Parathyroid adenoma (tissue), 2 donors: Measurements from ENCODE around the gene KCNE4.

ENCODE experiments used
- H2AFZ ChIP-seq: fragments of 300-600 bp; sonication (generic); one replicate; pipeline ENCODE4 v1.7.0; 2017; ENCODE audit warnings: antibody characterized with exemption, mild to moderate bottlenecking
- H3K27ac ChIP-seq: fragments of 300-600 bp; sonication (generic); one replicate; pipeline ENCODE4 v1.7.0; 2017
- H3K27me3 ChIP-seq: fragments of 300-600 bp; sonication (generic); one replicate; pipeline ENCODE4 v1.7.0; 2017; ENCODE audit warnings: low read length; ENCODE audit not compliant: control insufficient read depth, insufficient read depth
- H3K36me3 ChIP-seq: fragments of 300-600 bp; sonication (generic); one replicate; pipeline ENCODE4 v1.7.0; 2017; ENCODE audit warnings: low read length; ENCODE audit not compliant: control insufficient read depth, insufficient read depth
- H3K4me1 ChIP-seq: fragments of 300-600 bp; sonication (generic); one replicate; pipeline ENCODE4 v1.7.0; 2017; ENCODE audit warnings: control low read depth
- H3K4me2 ChIP-seq: fragments of 300-600 bp; sonication (generic); one replicate; pipeline ENCODE4 v1.7.0; 2017; ENCODE audit warnings: low read length
- H3K4me3 ChIP-seq: fragments of 300-600 bp; sonication (generic); one replicate; pipeline ENCODE4 v1.7.0; 2017; ENCODE audit warnings: low read depth, low read length
- H3K79me2 ChIP-seq: fragments of 300-600 bp; sonication (generic); one replicate; pipeline ENCODE4 v1.7.0; 2017; ENCODE audit warnings: control low read depth
- H3K9ac ChIP-seq: fragments of 300-600 bp; sonication (generic); one replicate; pipeline ENCODE4 v1.7.0; 2017; ENCODE audit warnings: mild to moderate bottlenecking
- H3K9me3 ChIP-seq: fragments of 300-600 bp; sonication (generic); one replicate; pipeline ENCODE4 v1.7.0; 2017; ENCODE audit warnings: low read length; ENCODE audit not compliant: control insufficient read depth
- CTCF ChIP-seq: fragments of 300-600 bp; sonication (generic); IDR thresholded peaks from one replicate; pipeline ENCODE4 v1.7.0; 2017; ENCODE audit warnings: antibody characterized with exemption, mild to moderate bottlenecking
- donor health status: primary hyperparathyroidism.

KCNE4 gene

DNA sequence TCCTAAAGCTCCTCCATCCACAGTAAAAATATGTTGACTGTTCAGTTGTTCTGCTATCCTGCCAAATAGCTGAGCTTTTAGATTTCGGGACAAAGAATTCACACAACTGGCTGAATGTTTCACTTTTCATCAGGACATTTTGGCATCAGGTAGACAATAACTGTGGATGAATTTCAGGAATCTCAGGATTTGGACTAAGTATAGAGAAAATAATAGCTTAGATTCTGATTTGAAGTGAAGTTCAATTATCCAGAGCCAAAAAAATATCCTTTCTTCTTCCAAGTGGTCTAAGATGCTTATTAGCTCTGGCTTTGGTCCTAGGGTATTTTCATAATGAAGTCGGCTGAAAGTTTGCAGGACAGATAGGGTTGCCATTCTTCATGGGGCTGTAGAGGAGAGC is 16.1 kb downstream of the KCNE4 start:
- no peaks in the 10 kb centered on the region for H3K9me3 ChIP-seq
- H3K36me3 ChIP-seq = no peaks in the 10 kb centered on the region
- no peaks in the 10 kb centered on the region for H3K79me2 ChIP-seq
- H3K27ac ChIP-seq = no peak overlapping the region
- no peak for TF ChIP-seq CTCF
- no peak overlapping the region for H3K4me2 ChIP-seq
- no peaks in the 10 kb centered on the region for H3K4me1 ChIP-seq
- H2AFZ ChIP-seq = no peak overlapping the region
- H3K9ac ChIP-seq = no peak overlapping the region
- H3K4me3 ChIP-seq = no peak overlapping the region
- no peaks in the 10 kb centered on the region for H3K27me3 ChIP-seq

- Histone ChIP-seq H3K4me2 (no peak overlapping the region), H3K27ac (no peak overlapping the region), H3K4me3 (no peak overlapping the region), H3K9me3 (no peaks in the 10 kb centered on the region), H3K36me3 (no peaks in the 10 kb centered on the region), H3K9ac (no peak overlapping the region), H3K27me3 (no peaks in the 10 kb centered on the region), H2AFZ (no peak overlapping the region), H3K79me2 (no peaks in the 10 kb centered on the region), H3K4me1 (no peaks in the 10 kb centered on the region)
- no peak for TF ChIP-seq CTCF
Observed at GRCh38 chr2:223069465-223069864, 17.5 kb downstream of the KCNE4 start.

DNA sequence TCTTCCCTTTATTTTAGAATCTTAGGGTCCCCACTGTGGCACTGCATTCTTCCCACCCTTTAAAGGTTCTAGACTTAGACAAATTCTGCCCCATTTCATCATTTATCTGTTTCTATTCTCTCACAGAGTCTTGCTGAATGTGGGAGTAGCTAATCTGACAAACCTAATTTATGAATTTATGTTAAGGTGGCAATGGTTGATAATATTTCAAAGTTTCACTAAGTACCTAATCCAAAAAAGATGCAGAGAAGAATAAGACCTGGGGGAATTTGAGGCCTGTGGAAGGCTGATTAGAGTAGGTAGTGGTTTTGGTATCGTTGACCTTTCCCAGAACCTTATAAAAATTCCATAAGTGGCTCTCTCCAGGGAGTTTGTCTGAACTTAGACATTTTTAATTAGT is 18.0 kb downstream of the KCNE4 start:
- H2AFZ ChIP-seq = no peak overlapping the region
- H3K79me2 ChIP-seq = no peaks in the 10 kb centered on the region
- H3K9ac ChIP-seq = no peak overlapping the region
- H3K36me3 ChIP-seq = no peaks in the 10 kb centered on the region
- no peaks in the 10 kb centered on the region for H3K9me3 ChIP-seq
- no peaks in the 10 kb centered on the region for H3K4me1 ChIP-seq
- H3K27me3 ChIP-seq = no peaks in the 10 kb centered on the region
- no peak overlapping the region for H3K4me2 ChIP-seq
- no peak for TF ChIP-seq CTCF
- no peak overlapping the region for H3K4me3 ChIP-seq
- no peak overlapping the region for H3K27ac ChIP-seq

- Histone ChIP-seq H2AFZ (no peak overlapping the region), H3K9ac (no peak overlapping the region), H3K36me3 (no peaks in the 10 kb centered on the region), H3K4me2 (no peak overlapping the region), H3K27ac (no peak overlapping the region), H3K9me3 (no peaks in the 10 kb centered on the region), H3K79me2 (no peaks in the 10 kb centered on the region), H3K4me3 (no peak overlapping the region), H3K27me3 (no peaks in the 10 kb centered on the region), H3K4me1 (no peaks in the 10 kb centered on the region)
- TF ChIP-seq CTCF = no peak
Observed at GRCh38 chr2:223071139-223071538, 19.1 kb downstream of the KCNE4 start.

DNA sequence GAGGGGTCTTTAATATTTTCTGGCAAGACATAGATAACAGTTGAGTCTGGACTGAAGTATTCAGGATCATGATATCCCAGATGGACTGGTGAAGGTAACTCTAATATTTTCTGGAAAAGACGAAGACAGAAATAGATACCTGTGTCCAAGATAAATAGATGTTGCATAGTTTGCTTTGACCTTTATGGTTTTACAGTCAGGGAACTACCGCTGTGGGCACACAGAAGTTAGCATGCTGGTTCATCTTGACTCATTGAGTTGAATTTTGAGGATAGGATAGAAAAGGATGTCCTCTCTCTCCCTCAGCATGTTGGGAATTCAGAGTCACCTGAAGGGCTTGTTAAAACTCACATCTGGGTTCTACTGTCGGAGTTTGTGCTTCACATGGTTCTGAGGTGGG is 20.8 kb downstream of the KCNE4 start:
- Histone ChIP-seq H3K9ac (no peak overlapping the region), H3K4me2 (no peak overlapping the region), H3K27me3 (no peaks in the 10 kb centered on the region), H3K79me2 (no peaks in the 10 kb centered on the region), H3K9me3 (no peaks in the 10 kb centered on the region), H3K4me1 (no peaks in the 10 kb centered on the region), H3K4me3 (no peak overlapping the region), H3K36me3 (no peaks in the 10 kb centered on the region), H2AFZ (no peak overlapping the region), H3K27ac (no peak overlapping the region)
- no peak for TF ChIP-seq CTCF
